22Rv1 (cell line): ENCODE data around the gene TP53AIP1.

Experiments used
- H3K27ac ChIP-seq: fragments of 450-650 bp; 2 replicates; pipeline ENCODE4 v1.5.1; 2017
- CTCF ChIP-seq: fragments of 450-650 bp; IDR thresholded peaks from 2 replicates; pipeline ENCODE4 v1.5.1; 2017; ENCODE audit warnings: mild to moderate bottlenecking
- ZFX ChIP-seq: fragments of 450-650 bp; IDR thresholded peaks from 2 replicates; pipeline ENCODE4 v1.6.1; 2017; ENCODE audit warnings: antibody characterized with exemption, borderline replicate concordance

Gene TP53AIP1

GRCh38 chr11:128942817-128943427 is at the start of gene TP53AIP1:
Gene TP53AIP1 (minus strand): TSS chr11:128942871. CDS start chr11:128937818, 5,053 bp downstream.
- TF ChIP-seq CTCF: no peak
- TF ChIP-seq ZFX: no peak
- H3K27ac ChIP-seq: no peak within 1 kb of the TSS

DNA sequence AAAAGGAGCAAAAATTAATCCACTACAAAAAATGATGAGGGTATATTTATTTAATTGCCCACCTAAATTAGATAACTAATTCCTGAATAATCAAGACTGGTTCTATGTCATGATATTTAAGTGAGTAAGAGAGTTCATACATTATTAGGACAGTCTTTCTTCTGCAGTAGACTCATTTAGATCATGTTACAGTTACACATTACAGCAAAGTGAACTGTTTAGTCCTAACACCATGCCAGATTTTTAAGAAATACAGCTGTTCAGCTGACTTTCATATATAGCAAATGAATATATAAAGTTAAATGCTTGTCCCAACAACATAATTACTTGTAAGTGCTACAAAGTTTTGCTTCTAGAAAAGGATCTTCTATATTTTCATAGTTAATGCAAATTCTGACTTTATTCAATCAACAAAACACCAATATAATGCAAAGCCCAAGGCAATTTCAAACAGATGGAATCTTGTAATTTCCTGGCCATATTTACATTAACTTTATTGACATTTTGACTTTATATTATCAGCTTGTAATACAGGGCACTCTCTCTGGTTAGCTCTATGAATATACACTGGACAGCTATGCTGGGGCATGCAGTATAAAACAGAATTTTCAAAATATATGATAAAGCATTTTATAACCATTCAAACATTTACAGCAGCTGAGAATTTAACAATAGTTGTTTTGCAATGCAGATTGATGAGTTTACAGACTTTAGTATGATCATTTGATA is 45.7 kb upstream of the TP53AIP1 start:
- no peak overlapping the region for H3K27ac ChIP-seq
- TF ChIP-seq CTCF: no peak
- no peak for TF ChIP-seq ZFX

DNA sequence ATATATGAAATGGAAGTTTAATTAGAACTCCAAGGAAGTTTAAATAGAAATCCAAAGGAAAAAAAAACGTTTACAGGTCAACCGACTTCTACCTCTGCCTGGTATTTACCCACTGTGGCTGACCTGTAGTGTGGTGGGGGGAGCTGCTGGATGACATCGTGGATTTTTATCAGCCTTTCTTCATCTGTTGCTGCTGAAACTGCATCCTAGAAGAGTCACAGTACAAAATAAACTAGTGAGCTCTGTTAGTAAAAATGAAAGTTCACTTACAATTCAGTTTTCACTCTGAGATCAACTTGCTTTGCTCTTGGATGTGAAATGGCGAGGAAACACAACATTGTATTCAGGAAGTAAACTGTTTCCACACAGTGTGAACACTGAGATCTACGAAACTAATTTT is 43.2 kb upstream of the TP53AIP1 start:
- H3K27ac ChIP-seq: no peak overlapping the region
- no peak for TF ChIP-seq CTCF
- no peak for TF ChIP-seq ZFX

DNA sequence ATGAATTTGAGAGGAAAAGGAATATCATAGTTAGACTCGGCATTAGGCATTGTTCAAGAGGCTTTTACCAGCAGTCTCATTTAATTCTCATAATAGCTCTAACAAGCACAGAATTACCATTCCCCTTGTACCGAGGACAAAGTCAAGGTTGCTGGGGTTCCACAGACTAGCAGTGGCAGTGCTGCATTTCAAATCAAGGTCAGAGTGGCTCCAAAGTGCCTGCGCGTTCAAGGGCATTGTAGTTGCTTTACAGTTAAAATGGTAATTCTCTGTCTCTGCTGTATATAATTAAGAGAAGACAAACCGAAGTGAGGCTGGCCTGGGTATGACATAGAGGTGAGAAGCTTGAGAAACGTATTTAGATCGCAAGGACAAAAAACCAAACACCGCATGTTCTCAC is 40.4 kb upstream of the TP53AIP1 start:
- no peak overlapping the region for H3K27ac ChIP-seq
- no peak for TF ChIP-seq CTCF
- no peak for TF ChIP-seq ZFX

GRCh38 chr11:128981254-128981653 is 38.6 kb upstream of the TP53AIP1 start:
- TF ChIP-seq ZFX: no peak
- no peak for TF ChIP-seq CTCF
- no peak overlapping the region for H3K27ac ChIP-seq

- TF ChIP-seq ZFX (no peak), CTCF (no peak)
- H3K27ac ChIP-seq: no peak overlapping the region
Measured at GRCh38 chr11:128970598-128971190, 28.0 kb upstream of the TP53AIP1 start.

GRCh38 chr11:128968916-128969315 is 26.2 kb upstream of the TP53AIP1 start:
- H3K27ac ChIP-seq: no peak overlapping the region
- TF ChIP-seq CTCF (no peak), ZFX (no peak)
